H1 (cell line): ENCODE data around the gene CHST8. TPM values are rescaled to one million over a fixed set of nuclear protein-coding genes. Genes with fewer than 3 reads are reported as not detected.

Source experiments
- CHD7 ChIP-seq: fragments of 300-600 bp; sonication (generic); IDR thresholded peaks from 2 replicates; pipeline ENCODE4 v1.7.1; 2012; ENCODE audit warnings: low read length, moderate library complexity, mild to moderate bottlenecking, inconsistent platforms; ENCODE audit not compliant: insufficient replicate concordance
- HDAC6 ChIP-seq: IDR thresholded peaks from one replicate; pipeline ENCODE4 v1.7.1; 2012; ENCODE audit warnings: low read depth, mild to moderate bottlenecking, inconsistent platforms, low read length, moderate library complexity
- KDM5A ChIP-seq: fragments of 200-600 bp; IDR thresholded peaks from 2 replicates; pipeline ENCODE4 v1.7.1; 2012; ENCODE audit warnings: mild to moderate bottlenecking, low read length, inconsistent platforms, mixed read lengths
- MAX ChIP-seq: IDR thresholded peaks from 2 replicates; pipeline ENCODE4 v1.6.1; 2012; ENCODE audit warnings: inconsistent platforms
- RFX5 ChIP-seq: IDR thresholded peaks from 2 replicates; pipeline ENCODE4 v1.6.1; 2011; ENCODE audit warnings: low read depth, low read length, improper control_type of control experiment, borderline replicate concordance
- SRF ChIP-seq: IDR thresholded peaks from 2 replicates; pipeline ENCODE4 v1.6.1; 2011; ENCODE audit warnings: mild to moderate bottlenecking, low read depth, low read length, moderate library complexity
- TCF12 ChIP-seq: IDR thresholded peaks from 2 replicates; pipeline ENCODE4 v1.6.1; 2011; ENCODE audit warnings: low read depth, mild to moderate bottlenecking, low read length
- USF2 ChIP-seq: IDR thresholded peaks from 2 replicates; pipeline ENCODE4 v1.6.1; 2011; ENCODE audit warnings: low read length, improper control_type of control experiment
- polyA plus RNA-seq, 7 experiments: library from polyadenylated mRNA; depleted of rRNA in 3 of 7; stranded (reverse) in 5 of 7; unstranded in 2 of 7; fragments of >200 nt in 5 of 7; fragments of 200-250 nt in 2 of 7; gene quantifications; 1 replicate in 5 of 7; 2 replicates in 1 of 7; 4 replicates in 1 of 7; pipeline versions ENCODE4 v1.2.1 to v1.2.3, GENCODE V29; 2011 to 2013; ENCODE audit warnings: missing spikeins in 2 of 7, mixed read lengths in 2 of 7
- total RNA-seq: library from RNA; stranded (reverse); fragmentation: NEBNext Ultra II Directional; extraction: Animal tissue kit (Norgen Biotek cat#: 25700); gene quantifications from 2 replicates; pipeline ENCODE4 v1.2.1, GENCODE V29; 2021
- TF ChIP-seq, protein P1 (sequence below): IDR thresholded peaks from 2 replicates; pipeline ENCODE4 v1.6.1; 2012; ENCODE audit warnings: low read length, inconsistent platforms

CHST8 gene
- total and polyA plus RNA-seq, 2 of the 8 experiments (the other 6 are each of a cell fraction or from before 2014, with no cell fraction given) = 10.8 to 28.2 TPM

DNA sequence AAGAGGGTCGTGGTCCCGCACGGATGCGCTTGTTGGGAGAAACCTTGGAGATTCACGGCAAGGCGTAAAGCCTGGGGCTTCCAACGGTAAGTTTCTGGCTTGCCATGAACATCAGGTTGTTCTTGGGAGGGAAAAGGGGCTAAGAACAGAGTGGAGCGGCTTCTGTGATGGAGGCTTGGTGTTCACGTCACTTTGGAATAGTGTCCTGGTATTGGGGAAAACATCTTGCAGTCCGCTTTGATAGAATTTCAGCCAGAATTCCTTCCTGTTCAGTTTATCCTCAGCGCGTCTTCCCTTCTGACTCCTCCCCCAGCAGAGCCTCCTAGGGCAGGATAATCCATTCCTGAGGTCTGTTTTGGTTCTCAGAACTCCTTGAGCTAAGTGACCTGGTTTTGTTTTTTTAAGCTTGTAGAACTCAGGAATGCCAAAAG is 176.9 kb downstream of the CHST8 start (continued):
- no peak for TF ChIP-seq CHD7
- no peak for TF ChIP-seq RFX5
- TF ChIP-seq KDM5A = no peak
- TF ChIP-seq, protein P1, sequence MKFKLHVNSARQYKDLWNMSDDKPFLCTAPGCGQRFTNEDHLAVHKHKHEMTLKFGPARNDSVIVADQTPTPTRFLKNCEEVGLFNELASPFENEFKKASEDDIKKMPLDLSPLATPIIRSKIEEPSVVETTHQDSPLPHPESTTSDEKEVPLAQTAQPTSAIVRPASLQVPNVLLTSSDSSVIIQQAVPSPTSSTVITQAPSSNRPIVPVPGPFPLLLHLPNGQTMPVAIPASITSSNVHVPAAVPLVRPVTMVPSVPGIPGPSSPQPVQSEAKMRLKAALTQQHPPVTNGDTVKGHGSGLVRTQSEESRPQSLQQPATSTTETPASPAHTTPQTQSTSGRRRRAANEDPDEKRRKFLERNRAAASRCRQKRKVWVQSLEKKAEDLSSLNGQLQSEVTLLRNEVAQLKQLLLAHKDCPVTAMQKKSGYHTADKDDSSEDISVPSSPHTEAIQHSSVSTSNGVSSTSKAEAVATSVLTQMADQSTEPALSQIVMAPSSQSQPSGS = no peak
- TF ChIP-seq USF2 = no peak
- TF ChIP-seq HDAC6 = no peak
- no peak for TF ChIP-seq MAX
- TF ChIP-seq SRF = no peak
- TF ChIP-seq TCF12 = no peak
